ENCODE data around the gene C5orf52.
"Not testable (repeated sequence)": the region's sequence is repeated elsewhere in the genome, so short reads cannot be mapped to it uniquely, and the experiment has no call there.

Gene C5orf52

DNA sequence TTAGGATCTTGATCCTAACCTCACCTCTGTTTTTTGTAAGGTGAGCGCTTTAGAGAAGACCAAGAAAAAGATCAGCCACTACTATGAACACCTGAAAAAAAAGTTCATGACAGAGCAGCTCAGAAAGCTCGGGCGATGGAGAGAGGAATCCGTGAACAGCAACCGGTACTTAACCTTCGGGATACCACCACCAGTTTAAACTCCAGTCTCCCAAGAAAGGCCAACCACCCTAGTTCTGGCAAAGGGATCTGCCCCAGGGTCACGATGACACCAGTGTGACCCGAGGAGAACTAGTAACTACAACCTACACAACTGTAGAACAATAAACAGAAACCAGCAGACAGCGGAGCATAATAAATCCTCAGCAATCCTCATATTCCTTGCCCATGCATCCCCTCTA, 8.5 kb downstream of the C5orf52 start:
- DNase-seq (ENCODE audit: low spot score) = no peak

DNA sequence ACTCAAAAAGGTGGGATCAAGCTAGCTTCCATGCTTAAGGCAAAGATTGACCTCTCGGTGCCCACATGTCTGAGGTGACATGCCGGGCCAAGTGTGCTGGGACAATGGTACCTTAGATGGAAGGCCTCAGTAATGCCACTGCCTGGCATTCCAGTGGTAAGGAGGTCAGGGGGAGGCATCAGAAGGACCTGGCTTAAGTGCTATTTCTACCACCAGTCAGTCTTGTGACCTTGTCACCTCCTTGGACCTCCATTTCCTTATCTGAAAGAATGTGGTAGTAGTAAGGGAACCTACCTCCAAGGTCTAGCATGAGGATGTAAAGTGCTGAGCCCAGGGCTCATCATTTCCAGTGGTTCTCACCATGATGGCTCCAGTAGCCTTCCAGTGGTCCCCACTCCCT, 8.9 kb downstream of the C5orf52 start:
- DNase-seq (ENCODE audit: low spot score) = no peak

DNA sequence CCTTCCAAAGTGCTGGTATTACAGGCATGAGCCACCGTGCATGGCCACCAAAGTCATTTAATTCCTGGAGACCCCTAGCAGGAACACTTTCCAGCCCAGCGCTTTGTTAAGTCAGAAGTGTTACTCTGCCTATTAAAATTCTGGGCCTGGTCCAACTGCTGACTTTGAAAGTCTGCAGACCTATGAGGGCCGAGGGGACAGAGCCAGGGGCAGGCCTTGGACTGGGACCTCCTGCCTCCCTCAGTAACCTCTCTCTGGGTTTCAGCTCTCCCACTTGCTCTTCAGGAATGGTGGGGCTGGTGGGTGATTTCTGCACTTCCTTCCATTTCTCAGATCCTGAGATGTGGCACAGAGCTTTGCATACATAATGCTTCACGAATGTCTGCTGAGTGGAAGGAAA, 9.7 kb downstream of the C5orf52 start:
- no peak for DNase-seq (ENCODE audit: low spot score)

DNA sequence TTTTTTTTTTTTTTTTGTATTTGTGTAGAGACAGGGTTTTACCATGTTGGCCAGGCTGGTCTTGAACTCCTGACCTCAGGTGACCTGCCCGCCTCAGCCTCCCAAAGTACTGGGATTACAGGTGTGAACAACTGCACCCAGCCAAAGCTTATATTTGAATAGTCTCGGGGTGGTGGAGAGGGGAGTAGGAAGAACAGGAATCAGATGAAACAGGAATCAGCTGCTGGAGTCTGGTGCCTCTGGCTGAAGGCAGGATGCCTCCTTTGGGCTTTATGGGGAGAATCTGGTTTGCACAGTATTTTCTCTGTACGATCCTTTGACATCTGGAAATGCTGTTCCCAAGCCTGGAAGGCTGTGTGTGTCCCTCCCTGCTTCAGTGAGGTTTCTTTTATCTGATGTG, 10.9 kb downstream of the C5orf52 start:
- no peak for DNase-seq (ENCODE audit: low spot score)

DNA sequence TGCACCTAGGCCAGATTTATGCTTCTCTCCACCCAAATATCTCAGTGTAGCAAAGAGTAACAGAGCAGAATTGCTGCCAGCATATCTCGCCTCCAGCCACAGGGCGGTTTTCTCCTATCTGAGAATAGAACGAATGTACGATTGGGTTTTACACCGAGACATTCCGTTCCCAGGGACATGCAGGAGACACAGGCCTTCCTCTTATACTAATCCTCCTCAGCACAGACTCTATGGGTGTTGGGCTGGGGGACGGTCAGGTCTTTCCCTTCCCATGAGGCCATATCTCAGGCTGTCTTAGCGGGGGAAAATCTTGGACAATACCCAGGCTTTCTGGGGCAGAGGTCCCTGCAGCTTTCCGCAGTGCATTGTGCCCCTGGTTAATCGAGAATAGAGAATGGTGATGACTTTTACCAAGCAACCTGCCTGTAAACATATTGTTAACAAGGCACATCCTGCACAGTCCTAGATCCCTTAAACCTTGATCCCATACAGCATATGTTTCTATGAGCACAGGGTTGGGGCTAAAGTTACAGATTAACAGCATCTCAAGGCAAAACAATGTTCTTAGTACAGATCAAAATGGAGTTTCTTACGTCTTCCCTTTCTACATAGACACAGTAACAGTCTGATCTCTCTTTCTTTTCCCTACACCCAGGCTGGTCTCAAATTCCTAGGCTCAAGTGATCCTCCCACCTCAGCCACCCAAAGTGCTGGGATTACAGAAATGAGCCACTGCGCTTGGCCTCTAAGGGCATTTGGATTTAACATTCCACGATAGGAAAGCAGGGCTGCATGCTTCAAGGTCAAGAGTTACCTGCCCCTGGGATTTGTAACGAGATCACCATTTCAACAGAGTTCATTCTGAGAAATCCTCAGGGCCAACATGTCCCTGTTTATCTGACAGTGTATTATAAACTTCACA, 15.2 kb downstream of the C5orf52 start:
- not testable (repeated sequence) for DNase-seq (ENCODE audit: low spot score)

DNA sequence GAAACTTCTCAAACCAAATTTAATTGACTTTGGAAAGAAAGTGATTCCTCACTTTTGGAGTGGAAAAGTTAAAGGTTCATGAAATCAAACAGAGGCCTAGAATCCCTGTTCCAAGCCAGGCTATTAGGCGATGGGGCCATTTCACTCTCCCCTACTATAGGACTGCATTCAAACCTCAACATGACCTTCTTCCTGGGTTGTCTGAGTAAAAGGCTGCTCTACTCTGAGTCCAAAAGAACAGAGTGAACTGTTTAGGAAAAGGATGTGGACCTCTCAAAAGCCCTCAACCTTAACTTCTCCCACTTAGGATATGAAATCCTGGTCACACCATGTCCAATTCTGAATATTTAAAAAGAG, 15.8 kb downstream of the C5orf52 start:
- DNase-seq (ENCODE audit: low spot score) = no peak

DNA sequence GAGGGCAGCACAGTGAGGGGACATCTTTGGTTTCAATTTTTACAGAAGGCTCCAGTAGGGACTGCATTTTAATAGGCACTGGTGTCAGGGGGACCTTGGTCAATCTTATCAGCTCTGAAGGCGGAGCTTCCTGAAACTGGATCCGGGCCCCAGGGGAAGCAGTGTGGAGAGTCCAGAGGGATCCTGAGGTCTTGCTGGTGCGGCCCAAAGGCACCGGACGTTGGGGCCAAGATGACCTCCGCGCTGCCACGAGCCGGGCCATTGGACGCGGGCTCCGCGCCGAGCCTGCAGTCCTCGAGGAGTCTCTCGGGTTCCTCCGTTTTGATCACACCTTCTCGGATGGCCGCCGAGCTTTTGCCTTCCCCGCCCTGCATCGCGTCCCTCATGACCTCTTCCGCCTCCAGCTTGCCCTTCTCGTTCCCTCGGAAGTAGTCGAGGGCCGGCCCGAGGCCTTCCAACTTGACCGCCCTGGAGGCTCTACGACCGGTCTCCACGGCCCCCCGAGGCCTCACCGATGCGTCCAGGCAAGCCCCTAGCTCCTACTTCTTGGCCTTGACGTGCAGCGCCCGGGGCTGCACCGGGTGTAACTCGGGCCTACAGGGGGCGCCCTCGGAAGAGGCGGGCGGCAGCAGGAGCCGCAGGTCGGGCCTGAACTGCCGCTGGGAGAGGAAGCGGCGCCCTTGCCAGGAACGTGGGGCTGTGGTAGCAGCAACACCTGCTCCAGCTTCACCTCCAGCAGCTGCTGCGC, 18.8 kb downstream of the C5orf52 start:
- no peak for DNase-seq (ENCODE audit: low spot score)

DNA sequence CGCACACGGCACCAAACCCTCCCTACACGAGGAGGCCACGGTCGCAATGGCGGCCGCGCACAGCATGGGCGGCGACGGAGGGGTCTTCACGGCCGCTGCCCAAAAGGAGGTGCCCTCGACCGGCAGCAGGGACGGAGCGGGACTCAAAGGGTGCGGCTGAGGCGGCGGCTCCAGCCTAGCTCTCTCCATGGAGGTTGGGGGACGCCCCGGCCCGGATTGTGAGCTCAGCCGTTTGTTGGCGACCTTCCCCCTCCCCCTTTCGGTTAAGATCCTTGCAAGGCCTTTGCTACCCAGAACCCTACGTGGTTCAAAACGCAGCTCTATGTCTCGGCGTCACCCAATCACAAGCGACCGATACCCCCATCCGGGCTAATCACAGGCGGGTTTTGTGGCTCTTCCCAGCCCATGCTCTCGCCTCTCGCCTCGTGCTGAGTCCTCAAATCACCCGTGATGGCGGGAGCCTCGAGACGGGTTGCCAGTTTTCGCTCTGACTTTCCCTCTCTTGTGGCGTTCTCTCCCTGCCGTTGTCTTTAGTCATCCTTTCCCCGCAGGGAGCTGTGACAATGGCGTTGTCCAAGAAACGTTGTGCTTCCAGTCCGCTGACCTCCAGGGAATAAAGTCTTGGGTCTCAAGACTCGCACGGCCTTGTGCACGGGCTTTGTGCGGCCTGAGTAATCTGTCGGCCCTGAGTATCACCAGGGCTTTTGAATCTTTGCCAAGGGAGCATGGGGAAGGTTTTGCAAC, 19.5 kb downstream of the C5orf52 start:
- no peak for DNase-seq (ENCODE audit: low spot score)

DNA sequence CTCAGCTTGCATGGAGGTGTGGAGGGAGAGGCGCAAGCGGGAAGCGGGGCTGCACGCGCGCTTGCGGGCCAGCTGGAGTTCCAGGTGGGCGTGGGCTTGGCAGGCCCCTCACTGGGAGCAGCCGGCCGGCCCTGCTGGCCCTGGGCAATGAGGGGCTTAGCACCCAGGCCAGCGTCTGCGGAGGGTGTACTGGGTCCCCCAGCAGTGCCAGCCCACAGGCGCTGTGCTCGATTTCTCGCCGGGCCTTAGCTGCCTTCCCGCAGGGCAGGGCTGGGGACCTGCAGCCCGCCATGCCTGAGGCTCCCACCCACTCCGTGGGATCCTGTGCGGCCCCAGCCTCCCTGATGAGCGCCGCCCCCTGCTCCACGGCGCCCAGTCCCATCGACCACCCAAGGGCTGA, 22.5 kb downstream of the C5orf52 start:
- not testable (repeated sequence) for DNase-seq (ENCODE audit: low spot score)

DNA sequence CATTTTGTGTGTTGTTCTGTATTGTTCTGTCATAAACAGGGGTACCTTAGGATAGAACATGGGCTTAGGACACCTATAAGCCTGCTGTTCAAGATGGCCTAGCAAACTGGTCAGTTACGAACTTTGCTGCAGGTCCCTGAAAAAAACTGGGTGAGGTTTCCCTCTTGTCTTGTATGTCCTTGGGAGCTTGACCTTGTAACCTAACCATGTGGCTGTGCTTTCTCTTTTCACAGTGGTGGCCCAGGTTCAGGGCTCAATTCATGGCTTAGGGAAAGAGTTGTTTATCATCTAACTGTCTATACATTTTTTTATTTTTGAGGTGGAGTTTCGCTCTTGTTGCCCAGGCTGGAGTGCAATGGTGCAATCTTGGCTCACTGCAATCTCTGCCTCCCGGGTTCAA, 24.8 kb downstream of the C5orf52 start:
- DNase-seq (ENCODE audit: low spot score) = not testable (repeated sequence)

DNA sequence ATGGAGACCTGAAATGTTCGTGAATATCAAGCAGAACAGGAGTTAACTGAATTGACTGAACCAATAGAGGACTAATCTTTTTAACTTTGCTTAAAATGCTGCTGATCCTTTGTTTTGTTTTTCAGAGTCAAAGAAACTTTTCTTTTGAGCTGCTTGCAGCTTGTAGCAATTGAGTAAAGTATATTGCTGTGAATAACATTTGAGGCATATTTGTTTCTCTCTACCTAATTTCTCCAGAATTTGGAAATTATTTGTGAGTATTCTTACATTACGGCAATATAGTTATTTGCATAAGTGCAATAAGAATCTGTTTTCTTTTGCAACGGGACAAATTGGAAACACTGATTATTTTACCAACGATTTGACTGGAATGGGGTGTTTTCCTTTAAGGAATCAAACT, 27.3 kb downstream of the C5orf52 start:
- DNase-seq (ENCODE audit: low spot score) = not testable (repeated sequence)

DNA sequence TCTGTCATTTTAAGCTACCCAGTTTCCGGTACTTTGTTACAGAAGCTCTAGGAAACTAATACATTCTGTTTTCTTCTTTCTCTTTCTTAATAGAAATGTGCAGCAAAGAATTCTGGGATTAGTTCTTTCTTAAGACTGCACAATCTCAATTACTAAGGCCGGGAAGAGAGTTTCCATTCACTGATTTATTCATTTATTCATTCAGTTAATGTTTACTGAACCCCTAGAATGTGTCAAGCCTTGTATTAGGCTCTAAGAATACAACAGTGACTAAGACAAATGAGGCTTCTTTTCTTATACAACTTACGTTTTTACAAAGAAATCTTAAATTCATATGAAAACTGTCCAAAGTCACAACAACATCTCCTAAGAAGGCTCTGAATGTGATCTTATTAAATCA, 32.4 kb downstream of the C5orf52 start:
- DNase-seq (ENCODE audit: low spot score) = no peak

DNA sequence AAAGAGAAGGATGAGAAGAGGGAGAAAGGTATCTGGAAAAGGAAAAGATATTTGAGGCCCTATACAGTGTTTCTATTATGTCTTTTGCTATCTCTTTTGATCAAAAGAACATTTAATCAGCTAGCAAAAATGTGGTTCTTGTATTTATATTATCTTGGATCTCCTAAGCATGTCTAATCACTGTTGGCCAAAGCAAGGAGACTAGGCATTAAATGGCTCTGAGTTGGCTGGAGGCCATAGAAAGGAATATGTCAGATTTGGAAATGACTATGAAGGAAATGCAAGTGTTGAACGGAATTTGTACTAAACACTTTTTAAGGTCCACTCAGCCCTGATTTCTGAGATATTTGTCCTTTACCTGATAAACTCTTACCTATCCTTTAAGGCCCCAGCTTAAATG, 37.5 kb downstream of the C5orf52 start:
- no peak for DNase-seq (ENCODE audit: low spot score)

DNA sequence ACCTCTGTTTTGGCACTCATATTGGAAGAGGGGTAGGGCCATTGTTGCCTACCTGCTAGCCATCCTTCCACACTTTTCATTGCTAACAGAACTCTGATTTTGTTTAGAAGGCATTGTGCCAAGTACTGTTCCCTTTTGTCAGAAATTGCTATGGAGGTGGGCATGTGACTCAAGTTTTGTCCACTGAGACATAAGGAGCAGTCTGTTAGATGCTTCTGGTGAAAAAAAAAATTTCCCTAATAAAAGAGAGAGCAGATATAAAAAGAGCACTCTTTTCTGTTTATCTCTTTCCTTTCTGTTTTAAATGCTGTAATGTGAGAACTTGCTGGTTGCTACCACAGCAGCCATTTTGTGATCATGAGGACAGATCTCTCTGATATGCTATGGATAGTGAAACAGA, 38.0 kb downstream of the C5orf52 start:
- no peak for DNase-seq (ENCODE audit: low spot score)

DNA sequence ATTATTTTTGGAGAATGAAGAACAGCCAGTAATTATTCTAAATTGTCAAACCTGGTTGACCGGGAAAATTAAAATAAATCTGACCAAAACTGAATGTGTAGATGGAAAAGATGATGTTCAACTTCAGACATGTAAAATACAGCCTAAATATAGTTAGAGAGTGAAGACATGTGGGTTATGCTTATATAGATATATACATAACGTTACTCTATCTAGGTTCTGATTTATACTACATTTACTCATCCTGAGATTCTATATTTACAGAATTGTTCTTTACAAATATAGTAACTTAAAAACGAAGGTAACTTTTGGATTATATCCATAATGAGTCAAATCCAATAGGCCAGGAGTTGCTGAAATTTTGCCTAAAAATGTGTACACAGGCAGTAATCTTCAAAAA, 39.1 kb downstream of the C5orf52 start:
- DNase-seq (ENCODE audit: low spot score) = no peak

DNA sequence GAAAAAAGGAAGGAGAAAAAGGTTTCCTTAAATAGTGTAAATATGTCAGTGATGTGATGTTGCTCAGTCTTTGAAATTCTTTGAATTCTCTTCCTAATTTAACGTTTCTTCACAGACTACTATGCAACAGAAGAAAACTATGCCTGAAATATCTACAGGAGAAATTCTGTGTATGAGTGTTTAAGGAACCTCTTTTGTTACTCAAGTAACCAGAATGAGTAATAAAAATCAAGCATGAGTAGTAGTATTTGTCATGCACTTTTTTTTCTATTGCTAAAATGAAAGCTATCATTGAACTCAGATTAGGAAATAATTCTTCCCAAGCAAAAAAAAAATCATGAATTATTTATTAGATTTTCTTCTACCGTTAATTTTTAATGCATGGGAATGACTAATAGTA, 39.5 kb downstream of the C5orf52 start:
- no peak for DNase-seq (ENCODE audit: low spot score)

DNA sequence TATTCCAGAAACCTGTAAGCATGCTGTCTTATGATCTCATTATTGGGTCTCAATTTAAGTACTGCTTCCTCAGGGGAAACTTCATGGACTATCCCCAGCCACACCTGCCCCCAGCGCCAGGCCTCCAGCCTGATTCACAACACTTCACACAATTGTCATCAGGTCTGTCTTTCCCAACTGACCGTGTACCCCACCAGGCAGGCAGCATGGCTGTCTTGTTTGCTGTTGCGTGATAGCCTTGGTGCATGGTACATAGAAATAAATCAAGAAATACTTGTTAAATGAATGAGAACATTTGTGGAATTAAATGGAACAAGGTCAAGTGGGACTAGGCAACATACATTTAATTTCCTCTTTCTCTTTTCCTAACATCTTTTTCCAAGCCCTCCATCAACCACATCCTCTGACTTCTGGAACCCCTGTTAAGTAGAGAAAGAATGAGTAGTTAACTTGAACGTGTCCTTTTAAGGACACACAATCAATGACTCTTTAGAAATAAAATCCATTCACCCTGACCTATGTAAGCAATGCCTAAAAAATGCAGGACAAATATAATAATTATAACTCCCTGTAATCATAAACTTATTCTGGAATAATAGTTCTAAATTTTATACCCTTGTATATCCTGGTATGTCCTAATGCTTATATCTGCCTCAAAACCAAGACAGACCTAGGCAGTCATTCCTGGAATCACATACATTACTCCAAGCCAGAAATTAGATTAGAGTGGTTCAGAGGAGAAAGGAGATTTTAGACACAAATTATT, 42.7 kb downstream of the C5orf52 start:
- DNase-seq (ENCODE audit: low spot score) = no peak

DNA sequence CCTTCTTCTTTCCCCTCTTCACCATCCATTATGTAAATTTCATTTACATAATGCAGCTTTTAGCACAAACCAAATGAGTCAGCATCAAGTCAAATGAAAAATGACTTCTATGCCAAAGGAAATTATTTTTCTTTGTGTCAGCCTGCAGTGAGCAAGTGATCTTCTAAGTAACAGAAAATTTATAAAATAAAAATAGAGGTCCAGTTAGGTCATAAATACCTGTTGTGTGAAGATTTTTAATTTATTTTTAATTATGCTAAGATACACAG, 43.2 kb downstream of the C5orf52 start:
- DNase-seq (ENCODE audit: low spot score) = no peak

DNA sequence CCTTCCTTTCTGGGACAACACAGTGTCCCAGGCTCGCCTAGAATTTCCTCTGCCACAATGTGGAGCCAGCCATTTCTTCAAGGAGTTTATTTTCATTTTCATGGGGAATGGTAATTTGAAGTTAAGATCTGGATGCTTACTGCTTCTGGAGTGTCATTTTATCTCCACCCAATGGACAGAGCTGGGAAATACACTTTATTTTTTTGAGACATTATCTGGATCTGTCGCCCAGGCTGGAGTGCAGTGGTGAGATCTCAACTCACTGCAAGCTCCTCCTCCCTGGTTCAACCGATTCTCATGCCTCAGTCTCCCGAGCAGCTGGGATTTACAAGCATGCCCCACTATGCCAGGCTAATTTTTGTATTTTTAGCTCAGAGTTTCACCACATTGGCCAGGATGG, 47.2 kb downstream of the C5orf52 start:
- DNase-seq (ENCODE audit: low spot score) = peak; percentile 67

DNA sequence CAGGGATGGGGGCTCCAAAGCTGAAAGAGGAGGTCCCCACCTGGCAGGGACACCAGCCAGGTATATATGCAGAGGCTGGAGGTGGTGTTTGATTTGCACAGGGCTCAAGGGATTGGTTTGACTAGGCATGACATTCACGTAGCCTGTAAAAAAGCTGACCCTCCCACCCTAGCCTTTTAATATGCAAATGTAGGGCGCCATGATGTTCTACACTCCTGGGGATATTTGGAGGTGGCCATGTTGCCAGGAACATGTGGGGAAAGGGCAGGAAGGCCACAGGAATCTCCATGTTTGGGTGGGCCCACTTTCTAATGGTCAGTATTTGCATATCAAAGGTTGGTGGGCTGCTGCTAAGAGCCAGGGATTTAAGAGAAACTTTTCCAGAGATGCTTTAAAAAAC, 47.9 kb downstream of the C5orf52 start:
- no peak for DNase-seq (ENCODE audit: low spot score)

DNA sequence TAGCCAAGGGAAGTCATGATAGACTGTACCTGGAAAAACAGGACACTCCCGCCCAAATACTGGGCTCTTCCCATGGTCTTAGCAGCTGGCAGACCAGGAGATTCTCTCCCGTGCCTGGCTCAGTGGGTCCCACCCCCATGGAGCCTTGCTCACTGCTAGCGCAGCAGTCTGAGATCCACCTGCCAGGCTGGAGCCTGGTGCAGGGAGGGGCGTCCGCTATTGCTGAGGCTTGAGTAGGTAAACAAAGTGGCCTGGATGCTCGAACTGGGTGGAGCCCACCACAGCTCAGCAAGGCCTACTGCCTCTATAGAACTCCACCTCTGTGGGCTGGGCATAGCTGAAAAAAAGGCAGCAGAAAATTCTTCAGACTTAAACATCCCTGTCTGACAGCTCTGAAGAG, 49.8 kb downstream of the C5orf52 start:
- no peak for DNase-seq (ENCODE audit: low spot score)

DNA sequence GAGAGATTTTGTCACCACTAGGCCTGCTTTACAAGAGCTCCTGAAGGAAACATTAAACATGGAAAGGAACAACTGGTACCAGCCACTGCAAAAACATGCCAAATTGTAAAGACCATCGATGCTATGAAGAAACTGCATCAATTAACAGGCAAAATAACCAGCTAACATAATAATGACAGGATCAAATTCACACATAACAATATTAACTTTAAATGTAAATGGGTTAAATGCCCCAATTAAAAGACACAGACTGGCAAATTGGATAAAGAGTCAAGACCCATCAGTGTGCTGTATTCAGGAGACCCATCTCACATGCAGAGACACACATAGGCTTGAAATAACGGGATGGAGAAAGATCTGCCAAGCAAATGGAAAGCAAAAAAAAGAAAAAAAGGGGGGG, 51.6 kb downstream of the C5orf52 start:
- DNase-seq (ENCODE audit: low spot score) = not testable (repeated sequence)
